ENCODE measurements around the gene SECISBP2L. TPM values are rescaled to one million over a fixed set of nuclear protein-coding genes. Genes with fewer than 3 reads are reported as not detected.

SECISBP2L gene
- total and polyA plus RNA-seq, 2 experiments from 2014 or later, result 18.4 to 41.7 TPM

DNA sequence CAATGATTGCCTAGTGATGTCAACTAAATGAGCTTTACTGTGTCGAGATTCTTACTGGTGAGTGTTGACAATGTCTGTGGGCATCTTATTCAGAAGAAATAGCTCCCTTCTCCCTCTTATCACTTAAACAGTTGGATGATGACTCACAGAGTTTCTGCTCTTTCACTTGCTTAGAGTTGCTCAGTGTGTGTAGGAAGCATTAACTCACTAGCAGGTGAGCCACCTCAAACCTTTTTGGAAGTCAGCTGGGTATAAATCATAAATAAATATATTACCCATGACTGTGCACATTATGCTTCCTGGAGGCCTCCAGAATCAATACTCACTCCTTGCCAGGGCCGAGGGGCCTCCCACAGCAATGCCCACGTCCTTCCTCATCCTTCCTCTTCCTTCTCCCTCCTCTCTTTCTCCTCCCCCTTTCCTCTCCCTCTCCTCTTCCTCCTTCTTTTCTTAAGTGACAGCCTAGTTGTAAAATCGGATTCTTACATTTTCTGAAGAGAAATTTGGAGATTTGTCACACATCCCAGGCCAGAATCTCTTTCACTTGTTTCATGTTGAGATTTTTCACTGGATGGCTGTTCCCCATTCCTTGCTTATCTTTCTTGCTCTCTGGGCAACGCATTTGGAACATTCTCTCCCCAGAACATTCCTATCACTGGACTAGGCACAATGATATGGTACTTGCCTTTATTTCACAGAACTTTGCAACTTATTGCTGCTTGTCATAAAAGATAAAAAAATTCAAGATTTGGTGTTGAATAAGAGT lies 100.0 kb downstream of the SECISBP2L start:
- H3K36me3 ChIP-seq (replicated peaks; ENCODE audit: insufficient read depth, low read depth), result no peaks in the 10 kb centered on the region
- TF ChIP-seq EZH2 (IDR thresholded peaks at IDR 0.05; ENCODE audit: borderline replicate concordance) (no peak), EZH2phosphoT487 (IDR thresholded peaks at IDR 0.05; ENCODE audit: low read depth, severe bottlenecking, unreplicated experiment) (no peak)
- TF ChIP-seq, protein P1, sequence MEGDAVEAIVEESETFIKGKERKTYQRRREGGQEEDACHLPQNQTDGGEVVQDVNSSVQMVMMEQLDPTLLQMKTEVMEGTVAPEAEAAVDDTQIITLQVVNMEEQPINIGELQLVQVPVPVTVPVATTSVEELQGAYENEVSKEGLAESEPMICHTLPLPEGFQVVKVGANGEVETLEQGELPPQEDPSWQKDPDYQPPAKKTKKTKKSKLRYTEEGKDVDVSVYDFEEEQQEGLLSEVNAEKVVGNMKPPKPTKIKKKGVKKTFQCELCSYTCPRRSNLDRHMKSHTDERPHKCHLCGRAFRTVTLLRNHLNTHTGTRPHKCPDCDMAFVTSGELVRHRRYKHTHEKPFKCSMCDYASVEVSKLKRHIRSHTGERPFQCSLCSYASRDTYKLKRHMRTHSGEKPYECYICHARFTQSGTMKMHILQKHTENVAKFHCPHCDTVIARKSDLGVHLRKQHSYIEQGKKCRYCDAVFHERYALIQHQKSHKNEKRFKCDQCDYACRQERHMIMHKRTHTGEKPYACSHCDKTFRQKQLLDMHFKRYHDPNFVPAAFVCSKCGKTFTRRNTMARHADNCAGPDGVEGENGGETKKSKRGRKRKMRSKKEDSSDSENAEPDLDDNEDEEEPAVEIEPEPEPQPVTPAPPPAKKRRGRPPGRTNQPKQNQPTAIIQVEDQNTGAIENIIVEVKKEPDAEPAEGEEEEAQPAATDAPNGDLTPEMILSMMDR (IDR thresholded peaks at IDR 0.05; ENCODE audit: poor library complexity), result no peak
- no peaks in the 10 kb centered on the region for H3K9me2 ChIP-seq (replicated peaks; ENCODE audit: insufficient read depth)
- peak overlapping the region; percentile 39 for H3K4me2 ChIP-seq
- peaks cover 4% of the 10 kb centered on the region for H3K4me1 ChIP-seq (ENCODE audit: insufficient read depth)
- peak; percentile 71 for DNase-seq (ENCODE audit: low spot score)
- peak overlapping the region; percentile 77 for H3K27ac ChIP-seq
- H2AFZ ChIP-seq, result no peak overlapping the region
- WGBS (ENCODE audit: low lambda C conversion rate, missing lambda C conversion rate), result 40% methylated on average over 5 of the region's 5 CpGs
- H3K27me3 ChIP-seq, result no peaks in the 10 kb centered on the region
- H3K79me2 ChIP-seq, result no peaks in the 10 kb centered on the region
- H3K9me3 ChIP-seq (ENCODE audit: low read depth), result no peaks in the 10 kb centered on the region
- H3K4me3 ChIP-seq, result no peak overlapping the region
- H4K20me1 ChIP-seq (ENCODE audit: insufficient read depth, poor library complexity, severe bottlenecking), result no peaks in the 10 kb centered on the region

- H3K27me3 ChIP-seq, result no peaks in the 10 kb centered on the region
- no peak overlapping the region for H3K4me3 ChIP-seq
- H3K4me1 ChIP-seq (ENCODE audit: insufficient read depth), result peaks cover 4% of the 10 kb centered on the region
- no peak for DNase-seq (ENCODE audit: low spot score)
- peak overlapping the region; percentile 71 for H3K27ac ChIP-seq
- H4K20me1 ChIP-seq (ENCODE audit: insufficient read depth, poor library complexity, severe bottlenecking), result no peaks in the 10 kb centered on the region
- no peak overlapping the region for H3K4me2 ChIP-seq
- no peaks in the 10 kb centered on the region for H3K36me3 ChIP-seq (replicated peaks; ENCODE audit: insufficient read depth, low read depth)
- TF ChIP-seq EZH2 (IDR thresholded peaks at IDR 0.05; ENCODE audit: borderline replicate concordance) (no peak), EZH2phosphoT487 (IDR thresholded peaks at IDR 0.05; ENCODE audit: low read depth, severe bottlenecking, unreplicated experiment) (no peak)
- TF ChIP-seq, protein P1 (IDR thresholded peaks at IDR 0.05; ENCODE audit: poor library complexity), result no peak
- 88% methylated on average over 2 of the region's 2 CpGs for WGBS (ENCODE audit: low lambda C conversion rate, missing lambda C conversion rate)
- H3K9me2 ChIP-seq (replicated peaks; ENCODE audit: insufficient read depth), result no peaks in the 10 kb centered on the region
- no peaks in the 10 kb centered on the region for H3K9me3 ChIP-seq (ENCODE audit: low read depth)
- no peak overlapping the region for H2AFZ ChIP-seq
- no peaks in the 10 kb centered on the region for H3K79me2 ChIP-seq
These were observed 100.9 kb downstream of the SECISBP2L start for GRCh38 chr15:48945386-48945785.

- no peaks in the 10 kb centered on the region for H3K9me2 ChIP-seq (replicated peaks; ENCODE audit: insufficient read depth)
- H3K79me2 ChIP-seq, result no peaks in the 10 kb centered on the region
- no peaks in the 10 kb centered on the region for H3K27me3 ChIP-seq
- H2AFZ ChIP-seq, result no peak overlapping the region
- H3K27ac ChIP-seq, result no peak overlapping the region
- no peaks in the 10 kb centered on the region for H3K36me3 ChIP-seq (replicated peaks; ENCODE audit: insufficient read depth, low read depth)
- no peaks in the 10 kb centered on the region for H3K9me3 ChIP-seq (ENCODE audit: low read depth)
- H3K4me1 ChIP-seq (ENCODE audit: insufficient read depth), result peaks cover 4% of the 10 kb centered on the region
- H3K4me2 ChIP-seq, result no peak overlapping the region
- TF ChIP-seq, protein P1 (IDR thresholded peaks at IDR 0.05; ENCODE audit: poor library complexity), result no peak
- TF ChIP-seq EZH2phosphoT487 (IDR thresholded peaks at IDR 0.05; ENCODE audit: low read depth, severe bottlenecking, unreplicated experiment), result no peak
- no peak for TF ChIP-seq EZH2 (IDR thresholded peaks at IDR 0.05; ENCODE audit: borderline replicate concordance)
- no peak for DNase-seq (ENCODE audit: low spot score)
- no peak overlapping the region for H3K4me3 ChIP-seq
- WGBS (ENCODE audit: low lambda C conversion rate, missing lambda C conversion rate), result 84% methylated on average over 5 of the region's 5 CpGs
- H4K20me1 ChIP-seq (ENCODE audit: insufficient read depth, poor library complexity, severe bottlenecking), result no peaks in the 10 kb centered on the region
These were observed 104.3 kb downstream of the SECISBP2L start for GRCh38 chr15:48941904-48942303.

Measured in hepatocyte (in vitro differentiated cells).